ENCODE results near the gene HYAL1.
A peak's percentile ranks its signal among the peaks of the same experiment; 100 is the strongest.

The HYAL1 gene

DNA sequence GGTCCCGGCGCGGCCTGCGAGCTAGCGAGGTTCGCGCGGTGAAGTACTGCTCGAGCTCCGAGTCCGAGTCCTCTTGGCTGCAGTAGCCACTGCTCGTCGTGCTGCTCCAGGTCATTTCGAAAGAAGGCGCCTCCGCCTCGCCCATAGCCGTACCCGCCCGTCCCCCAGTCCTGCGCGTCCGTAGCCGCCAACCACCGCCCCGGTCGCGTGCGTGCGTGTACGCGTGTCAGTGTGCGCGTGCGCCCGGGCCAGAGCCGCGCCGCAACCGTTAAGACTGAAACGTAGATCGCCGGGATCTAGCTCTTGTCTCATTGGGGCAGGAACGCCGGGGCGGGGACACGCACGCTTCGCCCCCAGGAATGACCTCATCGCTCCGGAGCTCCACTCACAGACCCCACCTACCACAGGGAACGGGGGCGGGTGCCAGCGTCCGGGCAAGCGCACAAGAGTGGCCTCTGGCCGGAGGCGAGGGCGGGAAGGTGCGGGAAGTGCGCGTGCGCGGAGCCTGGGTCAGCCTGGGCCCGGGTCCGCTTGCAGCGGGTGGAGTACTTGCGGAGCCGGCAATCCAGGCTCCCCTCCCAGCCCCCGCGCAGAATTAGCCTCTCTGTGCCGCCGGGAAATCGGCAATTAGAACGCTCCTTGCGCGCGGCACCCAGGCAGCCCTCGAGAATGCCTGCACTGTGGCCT, 33.9 kb upstream of the HYAL1 start:
- WGBS (ENCODE audit: extremely low coverage, insufficient coverage, low lambda C conversion rate) = no CpG with 5 or more reads among the region's 79 CpGs
- H2BK15ac ChIP-seq (replicated peaks; ENCODE audit: low read depth) = no peak overlapping the region
- H3K9ac ChIP-seq (ENCODE audit: low read length) = peak overlapping the region; percentile 89
- H3K79me1 ChIP-seq (ENCODE audit: low read length) = peaks cover 17% of the 10 kb centered on the region
- H3K4me2 ChIP-seq (ENCODE audit: low read length) = peak overlapping the region; percentile 84
- peak; percentile 99 for DNase-seq
- H2BK120ac ChIP-seq (ENCODE audit: low read depth, low read length) = no peak overlapping the region
- peak overlapping the region; percentile 95 for H3K56ac ChIP-seq (ENCODE audit: low read length)
- no peak overlapping the region for H4K5ac ChIP-seq (ENCODE audit: low read length)
- H3K4me1 ChIP-seq (ENCODE audit: control insufficient read depth, low read depth, low read length) = no peaks in the 10 kb centered on the region
- H3K18ac ChIP-seq (ENCODE audit: low read length) = peak overlapping the region; percentile 41
- peaks cover 26% of the 10 kb centered on the region for H3K79me2 ChIP-seq (ENCODE audit: control insufficient read depth, insufficient read depth, low read length)
- H2AK5ac ChIP-seq (ENCODE audit: low read length) = no peak overlapping the region
- H3K4me3 ChIP-seq (ENCODE audit: low read length) = peak overlapping the region; percentile 59
- H3K23ac ChIP-seq (ENCODE audit: low read length) = peak overlapping the region; percentile 48
- H4K8ac ChIP-seq (ENCODE audit: low read depth, low read length) = peak overlapping the region; percentile 6
- no peaks in the 10 kb centered on the region for H3K36me3 ChIP-seq (ENCODE audit: control insufficient read depth, insufficient read depth, low read length)
- H2BK5ac ChIP-seq (ENCODE audit: low read length) = peak overlapping the region; percentile 35
- H3K4ac ChIP-seq (ENCODE audit: low read depth, low read length) = peak overlapping the region; percentile 44
- H3K27me3 ChIP-seq (ENCODE audit: insufficient read depth, low read length, poor library complexity) = peaks cover 10% of the 10 kb centered on the region
- peak overlapping the region; percentile 82 for H3K27ac ChIP-seq (ENCODE audit: low read depth, low read length)

DNA sequence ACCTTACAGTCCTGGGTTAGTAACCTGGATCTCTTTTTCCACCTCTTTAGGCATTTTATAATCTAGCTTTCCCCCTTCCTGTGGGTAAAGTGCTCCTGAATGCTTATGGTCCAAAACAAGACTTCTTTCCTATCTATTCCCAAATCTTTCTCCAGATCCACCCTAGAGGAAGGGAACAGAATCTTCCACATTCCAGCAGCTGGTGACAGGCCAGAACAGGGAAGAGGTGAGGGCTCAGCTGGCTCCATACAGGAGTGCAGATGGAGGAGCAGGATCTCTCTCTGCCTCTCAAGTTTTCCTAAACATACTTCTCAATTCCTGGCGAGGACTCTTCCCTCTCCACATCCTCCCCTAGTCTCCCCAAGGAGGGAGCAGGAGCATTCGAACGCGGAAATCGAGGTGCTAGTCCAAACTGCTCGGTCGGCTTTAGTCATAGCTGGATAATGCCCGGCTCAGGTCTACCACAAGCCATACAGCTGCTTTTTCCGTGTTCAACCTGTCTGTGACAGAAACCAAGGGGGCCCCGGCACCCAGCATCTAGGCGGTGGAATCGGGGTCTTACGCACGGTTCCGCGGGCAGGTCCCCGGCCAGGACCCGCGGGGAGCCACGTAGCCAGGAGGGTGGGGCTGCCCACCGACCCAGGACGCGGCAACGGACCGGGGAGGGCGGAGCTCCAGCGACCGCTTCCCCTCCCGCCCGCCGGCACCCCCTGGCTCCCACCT, 33.2 kb upstream of the HYAL1 start:
- Histone ChIP-seq H4K5ac (ENCODE audit: low read length) (no peak overlapping the region), H3K4me3 (ENCODE audit: low read length) (peak overlapping the region; percentile 59), H3K4me2 (ENCODE audit: low read length) (peak overlapping the region; percentile 84), H3K79me2 (ENCODE audit: control insufficient read depth, insufficient read depth, low read length) (peaks cover 26% of the 10 kb centered on the region), H3K79me1 (ENCODE audit: low read length) (peaks cover 17% of the 10 kb centered on the region), H3K27me3 (ENCODE audit: insufficient read depth, low read length, poor library complexity) (peaks cover 10% of the 10 kb centered on the region), H3K18ac (ENCODE audit: low read length) (peak overlapping the region; percentile 41), H3K23ac (ENCODE audit: low read length) (no peak overlapping the region), H4K8ac (ENCODE audit: low read depth, low read length) (no peak overlapping the region), H3K36me3 (ENCODE audit: control insufficient read depth, insufficient read depth, low read length) (peaks cover 2% of the 10 kb centered on the region), H3K9ac (ENCODE audit: low read length) (peak overlapping the region; percentile 89), H3K4me1 (ENCODE audit: control insufficient read depth, low read depth, low read length) (no peaks in the 10 kb centered on the region), H2BK5ac (ENCODE audit: low read length) (peak overlapping the region; percentile 35), H3K56ac (ENCODE audit: low read length) (peak overlapping the region; percentile 95), H3K27ac (ENCODE audit: low read depth, low read length) (peak overlapping the region; percentile 82), H2BK120ac (ENCODE audit: low read depth, low read length) (no peak overlapping the region), H2BK15ac (replicated peaks; ENCODE audit: low read depth) (no peak overlapping the region), H2AK5ac (ENCODE audit: low read length) (peak overlapping the region; percentile 53), H3K4ac (ENCODE audit: low read depth, low read length) (peak overlapping the region; percentile 82)
- WGBS (ENCODE audit: extremely low coverage, insufficient coverage, low lambda C conversion rate) = no CpG with 5 or more reads among the region's 31 CpGs
- DNase-seq = peak; percentile 70

DNA sequence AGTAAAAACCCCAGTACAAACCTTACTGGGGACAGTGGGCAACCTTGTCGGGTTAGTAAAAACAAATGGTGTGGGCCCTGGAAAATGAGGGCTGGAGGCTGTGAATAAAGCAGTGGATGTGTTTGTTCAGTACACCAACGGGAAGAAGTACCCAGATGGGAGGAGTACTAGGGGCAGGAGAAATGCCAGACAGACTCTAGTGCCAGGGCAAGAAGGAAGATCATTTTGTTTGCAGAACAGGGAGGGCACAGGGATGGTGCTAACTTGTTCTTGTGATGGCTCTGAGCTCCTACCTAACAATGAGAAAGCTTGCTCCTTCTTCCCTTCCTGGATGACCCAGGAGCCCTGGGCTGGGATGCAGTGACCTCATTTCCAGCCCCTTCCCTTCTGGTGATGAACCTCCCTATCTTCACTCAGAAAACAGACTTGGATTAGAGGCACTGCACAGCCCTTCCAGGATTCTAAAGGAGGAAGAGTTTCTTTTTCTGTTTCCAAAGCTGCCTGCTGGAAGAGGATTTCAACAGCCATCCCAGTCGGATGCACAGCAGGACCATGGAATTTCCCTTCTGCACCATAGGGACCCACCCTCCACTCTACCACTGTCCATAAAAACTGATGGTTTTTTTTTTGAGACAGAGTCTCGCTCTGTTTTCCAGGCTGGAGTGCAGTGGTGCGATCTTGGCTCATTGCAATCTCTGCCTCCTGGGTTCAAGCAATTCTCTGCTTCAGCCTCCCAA, 31.1 kb upstream of the HYAL1 start:
- DNase-seq = no peak
- H3K36me3 ChIP-seq (ENCODE audit: control insufficient read depth, insufficient read depth, low read length) = peaks cover 7% of the 10 kb centered on the region
- H3K27me3 ChIP-seq (ENCODE audit: insufficient read depth, low read length, poor library complexity) = no peaks in the 10 kb centered on the region
- H3K9ac ChIP-seq (ENCODE audit: low read length) = no peak overlapping the region
- H3K4me2 ChIP-seq (ENCODE audit: low read length) = no peak overlapping the region
- peaks cover 18% of the 10 kb centered on the region for H3K79me1 ChIP-seq (ENCODE audit: low read length)
- no peak overlapping the region for H2BK15ac ChIP-seq (replicated peaks; ENCODE audit: low read depth)
- peaks cover 26% of the 10 kb centered on the region for H3K79me2 ChIP-seq (ENCODE audit: control insufficient read depth, insufficient read depth, low read length)
- no peak overlapping the region for H3K18ac ChIP-seq (ENCODE audit: low read length)
- no peak overlapping the region for H3K27ac ChIP-seq (ENCODE audit: low read depth, low read length)
- H4K8ac ChIP-seq (ENCODE audit: low read depth, low read length) = no peak overlapping the region
- no peak overlapping the region for H3K56ac ChIP-seq (ENCODE audit: low read length)
- no peak overlapping the region for H3K4ac ChIP-seq (ENCODE audit: low read depth, low read length)
- no CpG with 5 or more reads among the region's 5 CpGs for WGBS (ENCODE audit: extremely low coverage, insufficient coverage, low lambda C conversion rate)
- no peak overlapping the region for H2BK120ac ChIP-seq (ENCODE audit: low read depth, low read length)
- no peak overlapping the region for H3K23ac ChIP-seq (ENCODE audit: low read length)
- no peak overlapping the region for H3K4me3 ChIP-seq (ENCODE audit: low read length)
- H2AK5ac ChIP-seq (ENCODE audit: low read length) = no peak overlapping the region
- H2BK5ac ChIP-seq (ENCODE audit: low read length) = no peak overlapping the region
- no peak overlapping the region for H4K5ac ChIP-seq (ENCODE audit: low read length)
- H3K4me1 ChIP-seq (ENCODE audit: control insufficient read depth, low read depth, low read length) = no peaks in the 10 kb centered on the region

DNA sequence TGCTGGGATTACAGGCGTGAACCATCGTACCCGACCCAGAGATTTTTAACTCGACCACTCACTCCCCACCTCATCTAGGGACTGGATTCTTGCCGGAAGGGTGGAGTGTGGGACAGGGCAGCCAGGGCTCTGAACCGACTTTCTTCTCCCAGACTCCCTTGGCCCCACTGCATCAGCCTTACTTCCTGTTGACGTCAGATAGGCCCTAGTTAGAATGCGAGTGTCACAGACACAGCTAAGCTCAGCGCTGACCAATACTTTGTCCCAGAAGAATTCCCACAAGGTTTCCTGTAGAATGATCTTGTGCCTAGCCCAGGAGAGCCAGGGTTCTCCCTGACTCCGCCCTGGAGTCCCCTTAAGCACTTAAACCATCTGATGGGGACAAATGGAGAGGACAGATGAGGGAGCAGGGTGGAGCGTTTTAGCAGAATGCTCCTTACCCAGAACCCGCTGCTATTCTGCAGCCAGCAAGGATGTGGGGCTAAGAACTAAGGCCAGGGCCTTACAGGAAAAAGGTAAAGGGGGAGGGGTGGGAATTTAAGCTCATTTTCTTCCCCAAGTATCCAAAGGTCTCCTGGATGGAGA, 30.5 kb upstream of the HYAL1 start:
- Histone ChIP-seq H3K4ac (ENCODE audit: low read depth, low read length) (no peak overlapping the region), H3K56ac (ENCODE audit: low read length) (no peak overlapping the region), H3K36me3 (ENCODE audit: control insufficient read depth, insufficient read depth, low read length) (peaks cover 10% of the 10 kb centered on the region), H3K27me3 (ENCODE audit: insufficient read depth, low read length, poor library complexity) (no peaks in the 10 kb centered on the region), H4K5ac (ENCODE audit: low read length) (no peak overlapping the region), H4K8ac (ENCODE audit: low read depth, low read length) (no peak overlapping the region), H3K4me2 (ENCODE audit: low read length) (no peak overlapping the region), H2AK5ac (ENCODE audit: low read length) (no peak overlapping the region), H3K79me1 (ENCODE audit: low read length) (peaks cover 18% of the 10 kb centered on the region), H3K18ac (ENCODE audit: low read length) (no peak overlapping the region), H3K79me2 (ENCODE audit: control insufficient read depth, insufficient read depth, low read length) (peaks cover 26% of the 10 kb centered on the region), H3K23ac (ENCODE audit: low read length) (no peak overlapping the region), H3K4me3 (ENCODE audit: low read length) (no peak overlapping the region), H3K27ac (ENCODE audit: low read depth, low read length) (no peak overlapping the region), H3K4me1 (ENCODE audit: control insufficient read depth, low read depth, low read length) (no peaks in the 10 kb centered on the region), H2BK5ac (ENCODE audit: low read length) (no peak overlapping the region), H3K9ac (ENCODE audit: low read length) (peak overlapping the region; percentile 4), H2BK120ac (ENCODE audit: low read depth, low read length) (no peak overlapping the region), H2BK15ac (replicated peaks; ENCODE audit: low read depth) (no peak overlapping the region)
- no CpG with 5 or more reads among the region's 12 CpGs for WGBS (ENCODE audit: extremely low coverage, insufficient coverage, low lambda C conversion rate)
- DNase-seq = peak; percentile 37

DNA sequence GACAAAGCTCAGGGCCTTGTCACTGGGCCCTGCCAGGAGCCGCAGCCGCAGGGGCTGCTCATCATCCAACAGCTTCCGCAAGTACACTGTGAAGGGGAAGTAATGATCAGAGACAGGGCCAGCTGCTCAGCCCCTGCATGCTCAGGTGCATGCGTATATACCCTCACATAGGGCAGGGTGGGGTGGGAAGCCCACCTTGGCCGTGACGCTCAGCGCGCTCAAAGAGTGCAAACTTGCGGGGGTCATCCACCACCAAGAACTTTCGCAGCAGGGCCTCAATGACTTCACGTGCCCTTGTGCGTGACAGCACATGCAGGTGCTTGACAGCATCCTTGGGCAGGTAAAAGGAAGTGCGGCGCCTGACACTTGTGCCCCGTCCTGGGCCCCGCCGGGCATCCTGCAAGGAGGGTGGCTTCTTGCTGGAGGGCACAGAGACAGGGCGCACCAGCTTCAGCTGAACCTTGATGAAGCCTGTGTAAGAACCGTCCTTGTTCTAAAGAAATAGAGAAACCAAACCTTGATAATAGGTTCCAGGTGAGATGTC, 28.1 kb upstream of the HYAL1 start:
- Histone ChIP-seq H3K4me3 (ENCODE audit: low read length) (no peak overlapping the region), H4K8ac (ENCODE audit: low read depth, low read length) (no peak overlapping the region), H4K5ac (ENCODE audit: low read length) (no peak overlapping the region), H3K79me2 (ENCODE audit: control insufficient read depth, insufficient read depth, low read length) (peaks cover 34% of the 10 kb centered on the region), H2AK5ac (ENCODE audit: low read length) (no peak overlapping the region), H3K18ac (ENCODE audit: low read length) (no peak overlapping the region), H3K27me3 (ENCODE audit: insufficient read depth, low read length, poor library complexity) (no peaks in the 10 kb centered on the region), H3K56ac (ENCODE audit: low read length) (no peak overlapping the region), H3K4me2 (ENCODE audit: low read length) (no peak overlapping the region), H3K4ac (ENCODE audit: low read depth, low read length) (no peak overlapping the region), H3K9ac (ENCODE audit: low read length) (no peak overlapping the region), H3K27ac (ENCODE audit: low read depth, low read length) (no peak overlapping the region), H2BK120ac (ENCODE audit: low read depth, low read length) (no peak overlapping the region), H3K79me1 (ENCODE audit: low read length) (peaks cover 22% of the 10 kb centered on the region), H2BK5ac (ENCODE audit: low read length) (no peak overlapping the region), H3K36me3 (ENCODE audit: control insufficient read depth, insufficient read depth, low read length) (peaks cover 10% of the 10 kb centered on the region), H2BK15ac (replicated peaks; ENCODE audit: low read depth) (no peak overlapping the region), H3K23ac (ENCODE audit: low read length) (no peak overlapping the region), H3K4me1 (ENCODE audit: control insufficient read depth, low read depth, low read length) (peaks cover 2% of the 10 kb centered on the region)
- no CpG with 5 or more reads among the region's 19 CpGs for WGBS (ENCODE audit: extremely low coverage, insufficient coverage, low lambda C conversion rate)
- DNase-seq = no peak

Data from mesendoderm (in vitro differentiated cells).